ENCODE measurements around the gene LEO1.

- TF ChIP-seq CTCF (IDR thresholded peaks at IDR 0.05; ENCODE audit: insufficient read depth, low read length) (no peak), POLR2AphosphoS5 (IDR thresholded peaks at IDR 0.05; ENCODE audit: low read depth) (no peak), REST (IDR thresholded peaks at IDR 0.05; ENCODE audit: insufficient replicate concordance, low read depth) (no peak), GABPA (IDR thresholded peaks at IDR 0.05; ENCODE audit: low read depth) (no peak), SPI1 (IDR thresholded peaks at IDR 0.05; ENCODE audit: borderline replicate concordance, low read depth) (no peak)
Measured at GRCh38 chr15:52020221-52021085, 48.9 kb upstream of the LEO1 start.
